HG03520 (cell line): Measurements from ENCODE around the gene FCGR3A.
A peak's percentile ranks its signal among the peaks of the same experiment; 100 is the strongest.
"Not testable (repeated sequence)": the region's sequence is repeated elsewhere in the genome, so short reads cannot be mapped to it uniquely, and the experiment has no call there.

ENCODE experiments used
- ATAC-seq: cut with Tn5 transposase; IDR thresholded peaks from one replicate; pipeline ENCODE4 v1.9.1; 2021; ENCODE audit warnings: mild to moderate bottlenecking, moderate library complexity; ENCODE audit not compliant: unreplicated experiment

The FCGR3A gene

DNA sequence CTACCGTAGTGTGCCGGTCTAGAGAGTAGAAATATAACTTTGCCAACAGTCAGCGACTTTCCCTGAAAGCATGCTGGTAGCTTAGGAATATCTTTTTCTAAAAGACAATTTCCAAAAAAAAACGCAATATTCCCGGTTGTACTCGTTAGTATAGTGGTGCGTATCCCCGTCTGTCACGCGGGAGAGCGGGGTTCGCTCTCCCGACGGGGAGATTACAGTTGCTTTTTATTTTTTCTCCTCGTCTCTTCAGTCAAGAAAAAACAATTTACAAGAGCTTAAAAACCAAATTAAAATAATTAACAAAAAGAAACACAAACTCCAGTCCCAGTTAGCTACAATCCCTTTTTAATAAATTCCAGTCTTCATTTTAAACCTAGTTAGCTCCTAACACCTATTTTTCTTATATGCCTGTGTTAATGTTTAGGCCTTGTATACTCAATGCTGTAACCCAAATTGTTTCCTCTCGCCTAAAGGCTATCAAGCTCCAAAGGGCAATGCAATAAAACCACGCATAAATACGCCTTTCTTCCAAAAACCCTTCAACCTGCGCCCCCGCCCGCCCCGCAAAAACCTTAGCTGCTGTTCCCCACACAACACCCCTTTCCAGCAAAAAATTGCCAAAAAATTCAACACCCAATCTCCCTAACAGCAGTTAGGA lies 17.5 kb downstream of the FCGR3A start:
- ATAC-seq: no peak

DNA sequence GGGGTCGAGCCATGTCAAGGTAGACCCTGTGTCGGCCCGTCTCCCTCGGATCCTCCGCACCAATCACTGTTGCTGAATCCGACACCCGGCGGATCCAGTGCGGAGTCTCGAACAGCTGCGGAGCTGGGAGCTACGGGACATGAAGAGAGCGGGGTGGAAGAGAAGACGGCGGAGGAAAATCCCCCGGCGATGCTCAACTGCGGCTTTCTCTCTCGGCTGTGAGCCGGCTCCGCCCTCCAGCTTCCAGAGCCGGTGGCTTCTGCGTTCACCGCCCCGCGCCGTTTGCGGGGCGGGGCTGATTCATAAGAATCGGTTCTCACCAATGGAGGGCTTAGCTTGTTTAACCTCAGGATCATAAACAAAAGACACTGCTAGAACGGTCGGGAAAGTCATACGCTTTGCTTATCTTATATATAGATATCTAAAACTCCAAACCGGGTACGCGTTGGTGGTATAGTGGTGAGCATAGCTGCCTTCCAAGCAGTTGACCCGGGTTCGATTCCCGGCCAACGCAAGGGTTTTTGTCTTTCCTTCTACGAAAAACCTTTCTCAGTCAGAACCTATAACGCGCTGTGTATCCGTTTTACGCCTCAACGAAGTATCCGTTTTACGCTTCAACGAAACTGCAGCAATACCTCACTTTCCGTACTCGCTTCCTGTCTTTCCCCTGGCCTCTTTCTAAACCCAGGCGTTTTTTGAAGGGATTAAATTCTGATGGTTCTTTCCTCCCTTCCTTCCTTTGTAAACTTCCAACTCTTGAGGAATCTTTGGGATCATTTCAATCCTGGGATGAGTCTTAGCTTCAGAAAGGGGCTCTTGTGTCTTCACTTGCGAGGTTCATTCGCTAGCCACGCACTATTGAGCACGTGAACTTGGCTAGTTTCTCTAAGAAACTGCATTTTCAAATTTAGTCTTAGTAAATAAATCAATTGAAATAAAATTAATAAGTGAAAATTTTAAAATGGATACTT lies 18.7 kb downstream of the FCGR3A start:
- ATAC-seq: peak; percentile 44

GRCh38 chr1:161530158-161530557 lies 19.5 kb downstream of the FCGR3A start:
- peak; percentile 37 for ATAC-seq

GRCh38 chr1:161529463-161530104 lies 20.0 kb downstream of the FCGR3A start:
- ATAC-seq: peak; percentile 9

DNA sequence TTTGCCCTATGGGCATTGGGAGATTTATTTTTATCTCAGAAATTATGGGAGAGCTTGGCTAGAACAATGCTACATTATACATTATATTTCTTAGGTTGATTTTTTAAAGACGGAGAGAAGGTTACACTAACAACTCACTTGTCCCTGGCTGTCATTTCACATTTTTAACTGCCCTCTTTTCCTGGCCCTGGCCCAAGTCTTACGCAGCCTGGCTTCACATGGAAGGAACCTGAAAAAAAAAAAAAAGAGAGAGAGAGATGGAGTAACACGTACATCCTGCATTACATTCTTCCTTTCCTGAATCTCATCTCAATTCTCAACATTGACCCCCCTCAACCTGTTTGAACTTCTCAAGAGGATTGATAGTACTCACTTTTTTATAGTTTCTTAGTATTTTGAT lies 21.1 kb downstream of the FCGR3A start:
- not testable (repeated sequence) for ATAC-seq

GRCh38 chr1:161525918-161526317 lies 23.7 kb downstream of the FCGR3A start:
- ATAC-seq: not testable (repeated sequence)

GRCh38 chr1:161525321-161525720 lies 24.3 kb downstream of the FCGR3A start:
- not testable (repeated sequence) for ATAC-seq

DNA sequence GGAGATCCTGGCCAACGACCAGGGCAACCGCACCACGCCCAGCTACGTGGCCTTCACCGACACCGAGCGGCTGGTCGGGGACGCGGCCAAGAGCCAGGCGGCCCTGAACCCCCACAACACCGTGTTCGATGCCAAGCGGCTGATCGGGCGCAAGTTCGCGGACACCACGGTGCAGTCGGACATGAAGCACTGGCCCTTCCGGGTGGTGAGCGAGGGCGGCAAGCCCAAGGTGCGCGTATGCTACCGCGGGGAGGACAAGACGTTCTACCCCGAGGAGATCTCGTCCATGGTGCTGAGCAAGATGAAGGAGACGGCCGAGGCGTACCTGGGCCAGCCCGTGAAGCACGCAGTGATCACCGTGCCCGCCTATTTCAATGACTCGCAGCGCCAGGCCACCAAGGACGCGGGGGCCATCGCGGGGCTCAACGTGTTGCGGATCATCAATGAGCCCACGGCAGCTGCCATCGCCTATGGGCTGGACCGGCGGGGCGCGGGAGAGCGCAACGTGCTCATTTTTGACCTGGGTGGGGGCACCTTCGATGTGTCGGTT lies 24.8 kb downstream of the FCGR3A start:
- peak; percentile 14 for ATAC-seq

DNA sequence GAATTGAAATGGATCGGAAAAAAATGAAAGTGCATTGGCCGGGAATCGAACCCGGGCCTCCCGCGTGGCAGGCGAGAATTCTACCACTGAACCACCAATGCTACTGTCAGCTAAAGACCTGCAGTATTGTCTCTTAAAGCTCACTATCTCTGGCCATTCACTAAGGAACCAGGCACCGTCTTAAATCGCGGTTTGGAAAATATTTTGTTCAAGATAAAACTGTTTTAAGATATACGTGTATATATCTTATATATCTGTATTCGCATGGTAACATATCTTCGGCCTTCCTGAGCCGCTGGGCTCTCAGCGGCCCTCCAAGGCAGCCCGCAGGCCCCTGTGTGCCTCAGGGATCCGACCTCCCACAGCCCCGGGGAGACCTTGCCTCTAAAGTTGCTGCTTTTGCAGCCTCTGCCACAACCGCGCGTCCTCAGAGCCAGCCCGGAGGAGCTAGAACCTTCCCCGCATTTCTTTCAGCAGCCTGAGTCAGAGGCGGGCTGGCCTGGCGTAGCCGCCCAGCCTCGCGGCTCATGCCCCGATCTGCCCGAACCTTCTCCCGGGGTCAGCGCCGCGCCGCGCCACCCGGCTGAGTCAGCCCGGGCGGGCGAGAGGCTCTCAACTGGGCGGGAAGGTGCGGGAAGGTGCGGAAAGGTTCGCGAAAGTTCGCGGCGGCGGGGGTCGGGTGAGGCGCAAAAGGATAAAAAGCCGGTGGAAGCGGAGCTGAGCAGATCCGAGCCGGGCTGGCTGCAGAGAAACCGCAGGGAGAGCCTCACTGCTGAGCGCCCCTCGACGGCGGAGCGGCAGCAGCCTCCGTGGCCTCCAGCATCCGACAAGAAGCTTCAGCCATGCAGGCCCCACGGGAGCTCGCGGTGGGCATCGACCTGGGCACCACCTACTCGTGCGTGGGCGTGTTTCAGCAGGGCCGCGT lies 25.5 kb downstream of the FCGR3A start, which contains the start of gene HSPA6:
Gene HSPA6, plus strand, starts transcription at position 724 of the 925 bp plus-strand sequence. Its CDS starts 119 bp downstream, at position 843.
- ATAC-seq: peak; percentile 46

- ATAC-seq: not testable (repeated sequence)
Measured at GRCh38 chr1:161523041-161523816, 26.4 kb downstream of the FCGR3A start.

- not testable (repeated sequence) for ATAC-seq
Measured at GRCh38 chr1:161513953-161514352, 35.7 kb downstream of the FCGR3A start.

GRCh38 chr1:161513448-161513780 lies 36.2 kb downstream of the FCGR3A start:
- ATAC-seq: not testable (repeated sequence)

DNA sequence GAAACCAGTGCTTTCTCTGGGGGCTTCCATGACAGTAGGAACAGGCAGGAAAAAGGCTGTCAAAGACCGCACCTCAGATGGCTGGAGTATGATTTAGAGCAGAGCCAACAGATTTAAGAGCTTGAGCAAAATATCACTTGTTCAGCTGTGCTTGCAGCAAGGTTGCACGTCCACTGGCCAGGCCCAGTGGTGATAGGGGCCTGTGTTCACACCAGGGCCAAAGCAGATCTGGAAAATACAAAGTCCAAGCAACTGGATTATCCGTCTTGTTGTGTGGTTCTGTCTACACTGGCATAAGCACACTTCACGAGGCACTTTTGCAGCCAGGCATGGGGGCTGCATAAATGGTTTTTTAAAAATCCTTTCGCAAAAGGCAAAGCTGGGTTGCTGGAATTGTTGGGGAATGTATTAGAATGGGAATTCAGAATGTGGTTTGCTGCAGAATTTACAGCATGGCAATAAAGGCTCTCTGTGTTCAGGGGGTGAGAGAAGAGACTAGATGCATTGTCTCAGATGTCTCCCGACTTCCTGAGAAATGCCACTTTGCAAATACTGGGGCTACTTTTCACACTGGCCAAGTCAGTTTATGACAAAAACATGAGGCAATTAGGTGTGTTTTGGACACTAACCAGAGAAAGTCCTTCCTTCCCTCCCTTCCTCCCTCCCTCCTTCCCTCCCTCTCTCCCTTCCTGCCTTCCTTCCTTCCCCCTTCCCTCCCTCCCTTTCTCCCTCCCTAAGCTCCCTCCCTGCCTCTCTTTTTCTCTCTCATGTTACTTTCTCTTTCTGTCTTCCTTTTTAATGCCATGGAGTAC lies 36.8 kb downstream of the FCGR3A start:
- ATAC-seq: not testable (repeated sequence)

GRCh38 chr1:161511756-161512060 lies 37.9 kb downstream of the FCGR3A start:
- ATAC-seq: no peak

GRCh38 chr1:161511018-161511755 lies 38.4 kb downstream of the FCGR3A start:
- ATAC-seq: no peak

GRCh38 chr1:161510477-161510876 lies 39.1 kb downstream of the FCGR3A start:
- ATAC-seq: no peak

GRCh38 chr1:161506336-161507223 lies 43.0 kb downstream of the FCGR3A start:
- ATAC-seq: no peak
